Measurements from ENCODE around the gene DDX50.
"Not testable (repeated sequence)": the region's sequence is repeated elsewhere in the genome, so short reads cannot be mapped to it uniquely, and the experiment has no call there.

The DDX50 gene, protein sequence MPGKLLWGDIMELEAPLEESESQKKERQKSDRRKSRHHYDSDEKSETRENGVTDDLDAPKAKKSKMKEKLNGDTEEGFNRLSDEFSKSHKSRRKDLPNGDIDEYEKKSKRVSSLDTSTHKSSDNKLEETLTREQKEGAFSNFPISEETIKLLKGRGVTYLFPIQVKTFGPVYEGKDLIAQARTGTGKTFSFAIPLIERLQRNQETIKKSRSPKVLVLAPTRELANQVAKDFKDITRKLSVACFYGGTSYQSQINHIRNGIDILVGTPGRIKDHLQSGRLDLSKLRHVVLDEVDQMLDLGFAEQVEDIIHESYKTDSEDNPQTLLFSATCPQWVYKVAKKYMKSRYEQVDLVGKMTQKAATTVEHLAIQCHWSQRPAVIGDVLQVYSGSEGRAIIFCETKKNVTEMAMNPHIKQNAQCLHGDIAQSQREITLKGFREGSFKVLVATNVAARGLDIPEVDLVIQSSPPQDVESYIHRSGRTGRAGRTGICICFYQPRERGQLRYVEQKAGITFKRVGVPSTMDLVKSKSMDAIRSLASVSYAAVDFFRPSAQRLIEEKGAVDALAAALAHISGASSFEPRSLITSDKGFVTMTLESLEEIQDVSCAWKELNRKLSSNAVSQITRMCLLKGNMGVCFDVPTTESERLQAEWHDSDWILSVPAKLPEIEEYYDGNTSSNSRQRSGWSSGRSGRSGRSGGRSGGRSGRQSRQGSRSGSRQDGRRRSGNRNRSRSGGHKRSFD

DNA sequence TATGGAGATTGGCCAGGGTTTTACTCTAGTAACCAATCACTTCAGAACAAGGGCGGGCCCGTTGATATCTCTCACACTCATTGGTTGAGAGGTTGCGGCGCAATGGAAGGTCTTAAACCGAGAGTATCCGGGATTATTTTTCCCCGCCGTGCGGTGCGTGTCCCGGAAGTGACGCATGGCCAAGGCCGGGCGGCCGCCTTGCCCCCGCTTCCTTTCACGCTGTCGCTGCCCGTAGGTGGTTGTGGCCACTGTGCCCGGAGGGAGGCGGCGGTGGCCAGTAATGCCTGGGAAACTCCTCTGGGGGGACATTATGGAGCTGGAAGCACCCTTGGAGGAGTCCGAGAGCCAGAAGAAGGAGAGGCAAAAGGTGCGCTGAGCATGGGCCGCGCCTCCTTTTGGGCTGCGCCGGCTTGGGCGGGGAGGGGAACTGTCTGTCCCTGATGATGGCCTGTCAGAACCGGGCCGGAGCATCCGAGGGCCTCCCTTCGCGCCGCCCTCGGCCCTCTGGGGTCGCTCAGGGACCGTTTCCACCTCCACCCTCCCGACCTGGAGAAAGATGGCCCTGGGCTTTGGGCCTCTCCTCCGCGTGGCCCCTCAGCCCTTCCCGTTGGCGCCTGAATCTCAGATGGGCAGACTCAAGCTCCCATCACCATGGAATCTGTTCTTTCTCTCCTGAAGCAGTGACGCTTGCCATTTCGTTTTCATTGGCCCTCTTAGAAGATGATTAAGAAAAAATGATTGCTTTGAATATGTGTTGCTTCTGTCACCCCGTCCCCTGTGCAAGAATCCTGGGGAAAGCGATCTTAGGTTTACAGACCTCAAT, at the start of gene DDX50:
DDX50 (plus strand) TSS at position 211 of the 823 bp plus-strand sequence; CDS start at position 281, 70 bp downstream.
- peak; percentile 93 for DNase-seq (ENCODE audit: low read depth in 2 of 2, low spot score in 1 of 2)

DNA sequence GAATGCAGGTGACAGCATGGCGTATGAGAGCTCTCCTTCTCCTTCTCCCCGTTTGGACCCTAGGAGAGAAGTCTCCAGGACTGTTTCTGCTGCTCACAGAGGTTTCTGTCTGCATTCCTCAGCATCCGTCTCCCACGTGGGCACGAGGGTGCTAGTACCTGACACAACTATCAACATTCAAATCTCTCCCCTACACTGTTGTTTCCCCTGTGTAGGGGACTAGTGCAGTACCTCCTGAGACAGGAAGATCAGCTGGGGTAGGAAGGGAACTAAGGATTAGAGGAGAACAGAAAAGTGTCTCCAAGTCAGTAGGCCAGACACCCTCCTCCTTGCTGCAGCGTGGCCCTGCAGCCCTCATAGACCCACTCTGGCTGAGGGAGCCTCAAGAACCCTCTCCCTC, 44.8 kb upstream of the DDX50 start:
- DNase-seq (ENCODE audit: low read depth in 2 of 2, low spot score in 1 of 2) = no peak

DNA sequence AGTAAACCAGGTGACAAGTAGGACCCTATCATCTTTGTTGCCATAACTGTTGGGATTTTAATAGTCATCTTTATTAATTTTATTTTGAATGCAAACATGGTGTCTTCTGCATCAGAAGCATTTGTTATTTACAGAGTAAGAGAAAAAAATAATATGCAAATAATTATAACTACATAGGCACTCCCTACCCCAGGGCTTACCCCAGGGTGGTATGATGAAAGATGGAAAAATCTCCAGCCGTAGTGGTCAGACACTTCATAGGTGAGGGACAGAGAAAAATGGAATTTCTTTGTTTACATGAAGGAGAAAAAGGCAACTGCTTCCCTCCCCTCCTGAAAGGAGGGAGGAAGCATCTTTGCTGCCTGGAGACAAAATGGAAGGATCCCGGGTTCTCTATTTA, 44.1 kb upstream of the DDX50 start:
- no peak for DNase-seq (ENCODE audit: low read depth in 2 of 2, low spot score in 1 of 2)

DNA sequence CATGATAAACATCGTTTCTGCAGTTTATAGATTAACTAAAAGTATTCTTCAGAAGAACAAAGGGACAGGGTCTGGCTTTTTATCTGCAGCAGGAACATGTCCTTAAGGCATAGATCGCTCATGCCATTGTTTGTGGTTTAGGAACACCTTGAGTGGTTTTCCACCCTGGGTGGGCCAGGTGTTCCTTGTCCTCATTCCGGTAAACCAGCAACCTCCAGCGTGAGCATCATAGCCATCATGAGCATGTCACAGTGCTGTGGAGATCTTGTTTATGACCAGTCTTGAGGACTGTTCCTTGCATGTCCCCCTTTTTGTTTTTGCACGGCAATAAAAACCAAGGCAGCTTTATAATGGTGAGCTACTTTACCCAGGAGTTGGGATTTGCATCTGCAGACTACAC, 39.9 kb upstream of the DDX50 start:
- no peak for DNase-seq (ENCODE audit: low read depth in 2 of 2, low spot score in 1 of 2)

DNA sequence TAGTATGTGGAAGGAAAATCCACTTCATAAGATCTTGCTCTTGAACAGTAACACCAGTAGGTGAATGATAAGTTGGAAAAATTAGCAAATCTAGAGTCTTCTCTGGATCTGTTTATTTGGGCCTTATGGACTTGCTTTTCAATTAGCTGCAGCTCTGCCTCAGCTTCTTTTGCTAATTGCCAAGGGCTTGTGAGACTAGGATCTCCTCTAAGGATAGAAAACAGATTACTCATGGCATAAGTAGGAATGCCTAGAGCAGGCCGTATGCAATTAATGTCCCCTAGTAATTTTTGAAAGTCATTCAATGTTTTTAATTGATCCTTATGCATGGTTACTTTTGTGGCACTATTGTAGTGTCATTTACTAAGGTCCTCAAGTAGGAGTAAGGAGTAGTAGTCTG, 36.5 kb upstream of the DDX50 start:
- no peak for DNase-seq (ENCODE audit: low read depth in 2 of 2, low spot score in 1 of 2)

DNA sequence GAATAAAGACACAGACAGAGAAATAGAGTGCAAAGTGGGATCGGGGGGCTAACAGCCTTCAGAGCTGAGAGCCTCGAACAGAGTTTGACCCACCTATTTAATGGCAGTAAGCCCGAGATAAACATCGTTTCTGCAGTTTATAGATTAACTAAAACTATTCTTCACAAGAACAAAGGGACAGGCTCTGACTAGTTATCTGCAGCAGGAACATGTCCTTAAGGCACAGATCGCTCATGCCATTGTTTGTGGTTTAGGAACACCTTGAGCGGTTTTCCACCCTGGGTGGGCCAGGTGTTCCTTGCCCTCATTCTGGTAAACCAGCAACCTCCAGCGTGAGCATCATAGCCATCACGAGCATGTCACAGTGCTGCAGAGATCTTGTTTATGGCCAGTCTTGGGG, 32.9 kb upstream of the DDX50 start:
- DNase-seq (ENCODE audit: low read depth in 2 of 2, low spot score in 1 of 2) = not testable (repeated sequence)

DNA sequence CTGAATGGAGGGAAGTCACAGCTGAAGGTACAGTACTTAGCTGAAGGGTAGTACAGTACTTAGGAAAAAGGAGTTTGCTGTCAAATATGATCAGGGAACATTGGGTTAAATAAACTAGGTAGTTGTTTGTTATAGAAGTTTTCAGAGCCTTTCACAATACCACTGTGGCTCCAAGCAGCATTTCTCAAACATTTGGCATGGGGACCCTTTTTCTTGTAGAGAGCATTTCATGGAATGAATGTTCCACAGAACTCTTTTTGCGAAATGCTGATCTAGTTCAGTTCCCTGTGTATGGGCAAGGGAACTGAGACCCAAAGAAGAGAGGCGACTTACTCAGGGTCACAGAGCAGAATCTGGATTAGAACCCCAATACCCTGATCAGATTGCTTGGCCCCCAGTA, 31.5 kb upstream of the DDX50 start:
- DNase-seq (ENCODE audit: low read depth in 2 of 2, low spot score in 1 of 2) = no peak

DNA sequence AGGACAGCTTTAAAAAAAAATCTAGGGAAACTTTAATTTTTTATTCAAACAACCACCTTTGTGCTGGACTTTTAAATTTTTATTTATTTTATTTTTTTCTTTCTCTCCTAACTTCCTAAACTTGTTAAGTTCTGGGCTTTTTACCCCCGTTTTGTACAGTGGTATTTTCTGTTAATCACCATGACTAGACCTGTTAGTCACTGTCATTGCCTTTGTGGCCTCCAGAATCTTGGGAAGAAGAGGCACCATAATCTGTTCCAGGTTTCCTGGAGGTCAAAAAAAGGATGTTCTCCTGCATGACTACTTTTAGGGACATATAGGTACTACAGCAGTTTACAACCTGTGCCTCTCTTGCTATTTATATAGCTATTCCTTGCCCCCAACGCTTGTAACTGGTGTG, 31.1 kb upstream of the DDX50 start:
- no peak for DNase-seq (ENCODE audit: low read depth in 2 of 2, low spot score in 1 of 2)

DNA sequence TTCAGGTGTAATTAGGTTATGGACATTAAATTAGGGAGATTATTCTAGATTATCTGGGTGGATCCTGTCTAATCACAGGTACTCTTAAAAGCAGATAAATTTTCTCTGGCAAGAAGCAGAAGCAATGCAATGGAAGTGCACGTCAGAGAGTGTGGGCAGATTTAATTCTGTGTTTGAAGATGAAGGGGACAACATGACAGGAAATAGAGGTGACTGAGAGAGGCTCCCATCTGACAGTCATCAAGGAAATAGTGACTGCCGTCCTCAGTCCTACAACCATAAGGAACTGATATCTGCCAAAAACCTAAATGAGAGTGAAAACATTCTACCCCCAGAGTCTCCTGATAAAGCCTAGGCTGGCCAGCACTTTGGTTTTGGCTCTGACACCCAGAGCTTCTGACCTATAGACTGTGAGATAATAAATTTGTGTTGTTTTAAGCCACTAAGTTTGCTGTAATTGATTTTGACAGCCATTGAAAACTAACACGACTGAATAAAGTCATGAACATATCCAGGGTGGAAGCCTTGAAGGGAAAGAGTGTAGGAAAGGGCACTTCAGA, 30.5 kb upstream of the DDX50 start:
- no peak for DNase-seq (ENCODE audit: low read depth in 2 of 2, low spot score in 1 of 2)

DNA sequence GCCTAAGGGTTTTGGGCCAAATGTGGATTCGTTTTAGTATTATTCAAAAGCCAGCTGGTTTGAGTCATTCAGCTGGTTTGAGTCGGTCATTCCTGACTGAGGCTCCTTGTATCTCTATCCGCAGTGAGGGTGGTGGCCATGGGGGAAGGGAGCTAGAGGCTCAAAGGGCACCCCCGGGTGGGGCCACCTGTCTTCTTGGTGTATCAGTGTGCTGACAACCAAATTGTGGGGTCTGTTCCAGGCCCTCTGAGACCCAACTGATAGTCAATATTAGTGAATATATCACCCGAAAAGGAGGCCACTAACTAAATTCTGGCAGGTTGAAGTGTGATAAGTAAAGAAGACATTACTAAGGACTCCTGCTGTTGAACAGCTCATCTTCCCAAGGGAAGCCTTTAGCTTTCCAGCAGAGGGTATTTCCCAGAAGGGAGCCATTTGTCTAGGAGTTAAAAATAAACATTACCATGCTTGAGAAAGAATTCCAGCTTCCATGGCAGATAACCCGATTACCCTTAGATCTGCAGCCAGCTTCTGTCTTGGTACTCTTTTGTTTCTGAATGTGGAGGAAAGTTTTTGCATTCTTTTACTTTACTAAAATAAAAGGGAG, 29.9 kb upstream of the DDX50 start:
- no peak for DNase-seq (ENCODE audit: low read depth in 2 of 2, low spot score in 1 of 2)

DNA sequence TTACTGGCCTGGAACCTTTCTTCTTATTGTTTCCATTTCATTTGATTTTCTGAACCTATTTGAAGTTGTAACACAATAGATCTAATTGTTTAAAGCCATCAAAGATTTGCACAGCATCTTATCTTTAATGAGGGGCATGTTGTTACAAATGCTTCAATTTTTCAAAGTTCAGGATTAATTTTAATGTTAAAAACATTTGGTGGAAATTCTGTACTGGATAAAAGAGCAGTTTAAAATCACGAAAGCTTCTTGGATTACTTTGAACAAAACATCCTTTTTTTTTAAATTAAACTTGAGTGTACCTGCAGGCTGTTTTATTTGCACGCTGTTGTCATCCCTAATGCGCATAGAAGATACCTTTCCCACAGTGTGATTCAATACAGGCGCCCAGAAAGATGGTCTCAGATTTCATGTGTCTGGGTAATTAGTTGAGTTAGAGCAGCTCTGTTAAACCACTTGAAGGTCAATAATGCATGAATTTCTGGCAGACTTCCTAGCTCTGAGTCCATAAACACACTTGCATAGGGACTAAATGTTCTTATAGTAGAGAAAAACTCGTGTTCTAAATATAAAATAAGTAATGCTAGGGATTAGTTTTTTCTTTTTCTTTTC, 29.3 kb upstream of the DDX50 start:
- DNase-seq (ENCODE audit: low read depth in 2 of 2, low spot score in 1 of 2) = no peak

DNA sequence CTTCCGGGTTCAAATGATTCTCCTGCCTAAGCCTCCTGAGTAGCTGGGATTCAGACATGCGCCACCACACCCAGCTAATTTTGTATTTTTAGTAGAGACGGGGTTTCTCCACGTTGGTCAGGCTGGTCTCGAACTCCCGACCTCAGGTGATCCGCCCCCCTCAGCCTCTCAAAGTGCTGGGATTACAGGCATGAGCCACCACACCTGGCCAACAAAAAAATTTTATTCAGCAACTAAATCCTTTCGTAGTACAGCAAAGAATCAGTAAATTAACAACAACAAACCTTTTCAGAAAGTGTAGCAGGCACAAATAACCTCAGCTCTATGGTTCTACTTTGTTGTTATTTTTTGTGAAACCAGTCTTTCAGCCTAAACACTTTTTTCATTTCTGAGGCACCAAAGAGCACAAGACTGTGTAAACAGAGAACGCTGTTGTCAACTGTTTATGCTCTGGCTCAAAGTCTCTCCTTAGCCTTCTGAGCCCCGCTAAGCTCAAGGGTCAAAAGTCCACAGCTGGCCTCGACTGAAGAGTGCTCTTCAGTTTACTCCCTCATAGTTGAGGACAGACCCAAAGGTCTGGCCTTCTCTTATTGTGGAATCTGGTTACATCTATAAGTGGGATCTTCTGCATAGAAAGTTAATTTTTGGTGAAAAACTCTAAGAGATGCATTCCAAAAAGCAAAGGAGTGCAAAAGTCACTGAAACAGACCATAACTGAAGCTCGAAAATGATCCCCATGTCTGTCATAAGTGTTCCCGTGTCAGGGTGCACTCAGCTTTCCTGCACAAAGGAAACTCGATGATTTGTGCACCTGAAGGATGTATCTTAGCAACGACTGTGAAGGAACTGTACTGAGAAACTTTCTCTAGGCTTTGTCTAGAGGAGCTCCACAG, 24.6 kb upstream of the DDX50 start:
- no peak for DNase-seq (ENCODE audit: low read depth in 2 of 2, low spot score in 1 of 2)

DNA sequence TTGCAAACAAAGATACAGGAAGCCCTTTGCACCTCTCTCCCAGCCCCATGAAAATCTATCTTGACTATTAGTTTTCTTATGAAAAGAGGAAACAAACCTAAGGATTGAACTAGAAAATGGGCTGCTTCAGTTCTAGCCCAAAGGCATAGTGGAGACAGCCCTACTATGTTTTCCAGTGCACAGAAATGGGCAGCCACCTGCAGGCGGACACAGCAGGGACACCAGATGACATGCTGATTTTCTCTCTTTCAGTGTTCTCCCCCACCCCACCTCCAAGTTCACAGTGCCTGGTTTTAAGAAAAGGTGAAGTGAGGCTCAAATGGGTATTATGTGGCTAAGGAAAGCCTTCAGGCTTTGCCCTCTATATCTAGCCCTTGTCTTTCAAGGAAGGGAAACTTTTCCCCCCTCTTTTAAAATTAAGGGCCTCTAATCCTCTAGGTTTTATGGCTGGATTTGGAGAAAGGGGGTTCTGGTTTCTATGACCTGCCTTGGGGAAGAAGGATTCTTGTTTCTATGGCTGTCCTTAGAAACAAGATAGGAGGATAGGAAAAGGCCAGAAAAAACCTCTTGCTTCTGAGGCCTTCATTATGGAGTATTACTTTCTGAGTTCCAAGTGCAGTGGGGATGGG, 23.5 kb upstream of the DDX50 start:
- DNase-seq (ENCODE audit: low read depth in 2 of 2, low spot score in 1 of 2) = no peak

DNA sequence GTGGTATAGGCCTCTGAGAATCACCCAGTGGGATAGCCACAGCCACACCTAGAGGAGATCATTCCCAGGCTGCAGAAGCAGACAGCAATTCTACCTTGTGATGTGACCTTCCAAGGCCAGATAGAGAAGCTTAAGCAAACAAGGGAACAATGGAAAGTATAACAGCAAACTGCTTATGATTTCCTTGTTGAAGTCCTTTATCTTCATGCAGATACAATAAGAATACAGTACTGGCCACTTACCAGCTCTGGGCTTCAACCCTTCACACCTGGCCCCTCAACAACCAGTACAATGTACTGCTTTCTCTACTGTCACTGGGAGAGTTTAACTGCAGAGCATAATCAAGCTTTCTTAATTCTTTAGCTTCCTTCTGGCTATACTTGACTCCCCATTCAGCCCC, 22.6 kb upstream of the DDX50 start:
- no peak for DNase-seq (ENCODE audit: low read depth in 2 of 2, low spot score in 1 of 2)

DNA sequence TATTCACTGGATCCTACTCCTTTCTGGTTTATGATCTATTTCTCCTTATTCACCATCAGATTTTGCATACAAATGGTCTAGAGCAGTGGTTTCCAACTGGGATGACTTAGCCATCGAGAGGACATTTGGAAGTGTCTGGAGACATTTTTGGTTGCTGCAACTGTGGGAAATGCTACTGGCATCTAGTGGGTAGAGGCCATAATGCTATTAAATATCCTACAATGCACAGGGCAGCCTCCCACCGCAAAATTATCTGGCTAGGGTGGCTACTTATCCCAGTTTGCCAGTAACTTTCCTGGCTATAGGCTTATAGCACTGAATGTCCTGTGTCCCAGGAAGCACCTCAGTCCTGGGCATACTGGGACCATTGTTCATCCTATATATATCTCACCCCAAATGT, 21.5 kb upstream of the DDX50 start:
- no peak for DNase-seq (ENCODE audit: low read depth in 2 of 2, low spot score in 1 of 2)

DNA sequence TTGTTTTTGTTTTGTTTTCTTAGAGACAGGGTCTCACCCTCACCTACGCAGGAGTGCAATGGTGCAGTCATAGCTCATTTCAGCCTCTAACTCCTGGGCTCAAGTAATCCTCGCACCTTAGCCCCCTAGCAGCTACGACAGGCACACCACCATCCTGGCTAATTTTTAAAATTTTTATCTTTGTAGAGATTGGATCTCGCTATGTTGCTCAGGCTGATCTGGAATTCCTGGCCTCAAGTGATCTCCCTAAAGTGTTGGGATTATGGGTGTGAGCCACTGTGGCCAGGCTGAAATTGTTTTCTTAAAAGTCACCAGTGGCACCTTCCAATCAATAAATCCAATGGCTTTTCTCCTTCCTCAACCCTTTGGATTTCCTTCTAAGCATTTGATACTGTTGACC, 20.9 kb upstream of the DDX50 start:
- no peak for DNase-seq (ENCODE audit: low read depth in 2 of 2, low spot score in 1 of 2)

DNA sequence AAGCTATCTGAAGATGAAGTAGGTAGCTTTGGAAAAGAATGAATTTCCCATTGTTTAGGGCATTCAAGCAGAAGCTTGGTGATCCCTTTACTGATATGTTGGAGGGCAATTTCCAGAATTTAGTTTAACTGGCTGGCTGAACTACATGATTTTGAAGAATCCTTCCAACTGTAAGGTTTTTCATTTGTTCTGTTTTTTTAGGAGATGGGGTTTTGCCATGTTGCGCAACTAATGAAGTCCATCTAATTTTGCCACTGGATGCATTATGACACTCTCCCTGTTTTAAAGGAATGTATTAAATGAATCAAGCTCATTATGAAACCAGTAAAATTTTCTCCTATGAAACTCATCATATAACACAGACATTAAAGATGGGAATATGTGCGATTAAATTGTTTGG, 6.1 kb upstream of the DDX50 start:
- DNase-seq (ENCODE audit: low read depth in 2 of 2, low spot score in 1 of 2) = no peak

DNA sequence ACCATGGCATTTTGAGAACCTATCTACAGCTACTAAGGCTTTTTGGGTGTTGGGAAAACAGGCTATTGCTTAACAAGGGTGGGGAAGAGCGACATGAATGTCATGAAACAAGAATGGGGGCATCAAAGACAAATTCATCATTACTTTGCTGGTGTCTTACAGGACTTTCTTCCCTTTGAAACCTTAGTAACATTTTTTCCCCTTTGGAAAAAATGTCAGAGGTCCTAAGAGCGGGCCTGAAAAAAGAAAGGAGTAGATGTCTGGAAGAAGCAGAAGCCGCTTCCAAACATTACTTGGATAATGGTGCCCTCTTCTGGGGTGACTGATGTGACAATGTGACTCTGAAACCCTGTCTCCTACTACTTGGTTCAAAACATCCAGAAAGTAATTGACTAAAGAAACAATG, 3.8 kb upstream of the DDX50 start:
- no peak for DNase-seq (ENCODE audit: low read depth in 2 of 2, low spot score in 1 of 2)

DNA sequence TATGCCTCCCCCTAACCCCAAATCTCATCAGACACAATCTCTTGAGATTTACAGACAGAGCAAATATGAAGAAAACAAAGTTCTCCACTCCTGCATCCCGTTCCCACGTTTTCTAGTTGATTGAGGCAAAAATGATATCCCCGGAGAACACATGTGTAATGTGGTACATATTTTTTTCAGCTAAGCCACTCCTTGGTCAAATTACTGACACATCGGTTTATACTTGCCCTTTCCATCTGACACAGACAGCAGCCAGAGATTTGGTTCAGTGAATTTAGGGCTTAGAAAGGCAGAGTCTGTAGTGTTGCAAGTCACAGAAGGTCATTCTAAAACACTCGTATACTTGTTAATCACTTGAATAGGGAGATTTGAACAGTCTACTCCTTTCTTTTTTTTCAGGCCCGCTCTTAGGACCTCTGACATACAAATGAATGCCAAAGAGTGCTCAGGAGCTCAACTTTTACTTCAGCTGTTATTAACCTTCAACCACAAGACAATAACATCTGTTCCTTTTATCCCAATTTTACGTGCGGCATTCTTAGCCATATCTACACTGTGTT, 1.8 kb upstream of the DDX50 start:
- DNase-seq (ENCODE audit: low read depth in 2 of 2, low spot score in 1 of 2) = no peak
